NCI-H1694 treated with DMSO at 0.1 percent for 48 hours (cell line): Measurements from ENCODE around the gene DPEP3.
"Not testable (repeated sequence)": the region's sequence is repeated elsewhere in the genome, so short reads cannot be mapped to it uniquely, and the experiment has no call there.

Source experiments
- DNase-seq: peaks from one replicate; lab custom pipeline; 2025; lab: John Stamatoyannopoulos, UW

Gene DPEP3

DNA sequence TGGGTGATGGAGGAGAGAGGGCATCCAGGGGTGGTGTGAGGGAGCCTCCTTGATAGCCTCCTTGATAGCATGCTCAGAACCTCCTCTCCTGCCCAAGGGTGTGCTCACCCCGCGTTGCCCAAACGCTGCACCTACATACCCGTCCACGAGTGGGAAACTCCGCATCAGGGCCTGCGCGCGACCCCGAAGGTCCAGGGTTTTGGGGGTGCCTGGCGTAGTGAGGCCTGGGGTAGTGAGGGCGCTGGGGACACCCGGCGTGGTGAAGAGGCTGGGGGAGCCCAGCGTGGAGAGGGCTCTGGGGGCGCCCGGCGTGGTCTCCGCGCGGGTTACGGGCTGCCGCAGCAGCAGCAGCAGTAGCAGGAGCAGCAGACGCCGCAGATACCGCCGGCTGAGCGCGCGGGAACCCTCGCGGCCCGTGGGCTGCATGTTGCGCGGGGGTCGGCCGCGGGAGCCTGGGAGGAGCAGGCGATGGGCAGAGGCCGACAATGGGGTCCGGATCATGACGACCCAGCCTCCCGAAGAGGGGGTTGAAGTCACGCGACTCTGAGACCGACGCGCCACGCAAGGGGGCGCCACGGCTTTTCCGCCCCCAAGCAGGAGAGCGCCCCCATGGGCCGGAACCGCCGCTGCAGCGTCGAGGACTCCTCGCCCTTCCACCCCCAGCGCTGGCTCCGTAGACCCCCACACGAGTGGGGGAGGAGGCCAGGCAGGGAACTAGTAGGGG is at the start of gene DPEP3:
TSS of gene DPEP3 (minus strand) at position 545 of the 724 bp plus-strand sequence. CDS start at position 426, 119 bp downstream.
- no peak for DNase-seq

GRCh38 chr16:68028996-68029395 is 48.7 kb upstream of the DPEP3 start:
- no peak for DNase-seq

DNA sequence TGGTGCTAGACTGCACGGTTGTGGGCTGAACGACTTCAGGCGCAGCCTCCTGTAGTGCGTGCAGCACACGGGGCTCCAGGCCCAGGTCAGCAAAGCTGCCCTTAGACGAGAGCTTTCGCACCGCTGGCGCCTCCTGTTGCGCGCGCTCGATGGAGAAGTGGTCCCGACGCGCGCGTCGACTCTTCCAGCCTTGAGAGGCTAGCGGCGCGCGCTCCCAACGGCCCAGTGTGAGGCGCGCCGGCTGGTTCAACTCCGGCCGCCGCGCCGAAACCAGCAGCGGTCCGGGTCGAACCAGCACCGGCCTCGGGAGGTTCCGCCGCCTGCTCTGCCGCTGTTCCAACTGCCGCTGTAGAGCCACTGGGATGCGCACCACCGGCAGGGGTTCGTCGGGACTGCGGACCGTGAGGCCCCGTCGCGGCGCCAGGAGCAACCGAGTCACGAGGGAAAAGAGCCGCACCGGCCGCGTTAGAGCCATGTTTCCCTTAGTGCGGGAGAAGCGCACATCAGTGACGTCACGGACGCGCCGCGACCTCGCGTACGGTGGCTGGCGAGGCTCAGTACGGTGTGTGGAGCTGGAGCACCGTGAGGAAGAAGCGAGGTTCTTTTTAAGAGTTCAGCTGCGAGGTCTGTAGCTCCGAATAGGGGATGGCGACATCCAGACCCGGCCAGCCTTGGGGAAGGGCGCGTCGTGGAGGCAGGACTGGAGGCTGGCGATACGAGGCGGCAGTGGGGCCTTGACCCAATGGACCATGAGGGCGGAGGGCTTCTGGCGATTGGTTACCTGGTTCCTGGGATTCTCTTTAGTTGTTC is 42.6 kb upstream of the DPEP3 start, which contains the start of the genes DDX28 and DUS2:
TSS of gene DDX28 (minus strand) at position 505 of the 810 bp plus-strand sequence. CDS start at position 475, 30 bp downstream.
TSS of gene DUS2 (plus strand) at position 557 of the 810 bp plus-strand sequence. CDS start 14,740 bp downstream, outside the sequence.
- peak; percentile 66 for DNase-seq

GRCh38 chr16:68022278-68022727 is 42.0 kb upstream of the DPEP3 start:
- DNase-seq = no peak

DNA sequence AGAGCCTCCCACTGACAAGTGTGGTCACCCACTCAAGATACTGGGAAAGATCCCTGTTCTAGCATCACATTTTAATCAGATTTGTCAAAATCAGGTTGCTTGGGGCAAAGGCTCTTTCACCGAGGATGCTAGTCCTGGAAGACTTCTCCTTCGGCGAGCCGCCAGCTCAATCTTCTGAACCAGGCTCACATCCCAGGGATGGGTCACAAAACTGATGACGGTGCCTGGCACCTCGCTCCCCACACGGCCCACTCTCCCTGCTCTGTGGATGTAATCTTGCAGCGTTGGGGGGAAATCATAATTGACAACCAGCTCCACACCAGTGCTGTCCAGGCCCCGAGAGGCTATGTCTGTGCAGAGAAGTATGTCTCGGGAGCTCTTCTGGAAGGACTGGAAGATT is 41.2 kb upstream of the DPEP3 start:
- no peak for DNase-seq

GRCh38 chr16:68019167-68019680 is 38.9 kb upstream of the DPEP3 start:
- no peak for DNase-seq

- DNase-seq = no peak
Measured at GRCh38 chr16:68015681-68016080, 35.4 kb upstream of the DPEP3 start, which contains the start of gene DPEP2NB. TSS of gene DPEP2NB (minus strand) at chr16:68015911. CDS start at chr16:68015770, 141 bp downstream.

- no peak for DNase-seq
Measured at GRCh38 chr16:68013440-68013839, 33.1 kb upstream of the DPEP3 start.

GRCh38 chr16:68009872-68010271 is 29.6 kb upstream of the DPEP3 start:
- DNase-seq = not testable (repeated sequence)

- no peak for DNase-seq
Measured at GRCh38 chr16:68009157-68009735, 28.9 kb upstream of the DPEP3 start.

DNA sequence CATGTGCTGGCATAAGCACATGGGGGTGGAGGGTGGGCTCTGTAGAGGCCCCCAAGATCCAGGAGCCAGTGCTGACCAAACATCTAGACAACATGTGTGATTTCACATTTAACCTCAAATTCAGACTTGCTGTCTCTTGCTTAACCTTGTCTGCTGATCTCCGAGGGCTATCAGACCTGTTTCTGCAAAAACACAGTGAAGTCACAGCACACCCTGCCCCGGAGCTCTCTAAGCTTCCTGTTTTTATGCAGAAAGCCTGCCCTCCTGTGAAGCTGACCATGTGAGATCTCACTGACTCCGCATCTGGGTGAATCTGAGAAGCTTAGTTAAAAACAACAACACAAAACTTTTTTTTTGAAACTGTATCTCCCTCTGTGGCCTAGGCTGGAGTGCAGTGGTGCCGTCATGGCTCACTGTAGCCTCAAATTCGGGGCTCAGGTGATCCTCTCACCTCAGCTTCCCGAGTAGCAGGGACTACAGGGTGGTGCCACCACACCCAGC is 25.5 kb upstream of the DPEP3 start:
- no peak for DNase-seq

- no peak for DNase-seq
Measured at GRCh38 chr16:68005211-68005610, 24.9 kb upstream of the DPEP3 start.

- no peak for DNase-seq
Measured at GRCh38 chr16:68003031-68003430, 22.7 kb upstream of the DPEP3 start.

GRCh38 chr16:68000450-68000849 is 20.2 kb upstream of the DPEP3 start:
- no peak for DNase-seq

- DNase-seq = no peak
Measured at GRCh38 chr16:67999985-68000384, 19.7 kb upstream of the DPEP3 start.

- DNase-seq = not testable (repeated sequence)
Measured at GRCh38 chr16:67998779-67999688, 18.7 kb upstream of the DPEP3 start, which contains the start of gene DPEP2. TSS of gene DPEP2 (minus strand) at chr16:67999484. CDS start at chr16:67993212, 6,272 bp downstream.

DNA sequence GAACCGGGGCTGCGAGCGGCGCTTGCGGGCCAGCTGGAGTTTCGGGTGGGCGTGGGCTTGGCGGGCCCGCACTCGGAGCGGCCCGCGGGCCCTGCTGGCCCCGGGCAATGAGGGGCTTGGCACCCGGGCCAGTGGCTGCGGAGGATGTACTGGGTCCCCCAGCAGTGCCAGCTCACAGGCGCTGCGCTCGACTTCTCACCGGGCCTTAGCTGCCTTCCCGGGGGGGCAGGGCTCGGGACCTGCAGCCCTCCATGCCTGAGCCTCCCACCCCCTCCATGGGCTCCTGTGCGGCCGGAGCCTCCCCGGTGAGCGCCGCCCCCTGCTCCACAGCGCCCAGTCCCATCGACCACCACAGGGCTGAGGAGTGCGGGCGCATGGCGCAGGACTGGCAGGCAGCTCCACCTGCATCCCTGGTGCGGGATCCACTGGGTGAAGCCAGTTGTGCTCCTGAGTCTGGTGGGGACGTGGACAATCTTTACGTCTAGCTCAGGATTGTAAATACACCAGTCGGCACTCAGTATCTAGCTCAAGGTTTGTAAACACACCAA is 18.0 kb upstream of the DPEP3 start:
- DNase-seq = not testable (repeated sequence)

DNA sequence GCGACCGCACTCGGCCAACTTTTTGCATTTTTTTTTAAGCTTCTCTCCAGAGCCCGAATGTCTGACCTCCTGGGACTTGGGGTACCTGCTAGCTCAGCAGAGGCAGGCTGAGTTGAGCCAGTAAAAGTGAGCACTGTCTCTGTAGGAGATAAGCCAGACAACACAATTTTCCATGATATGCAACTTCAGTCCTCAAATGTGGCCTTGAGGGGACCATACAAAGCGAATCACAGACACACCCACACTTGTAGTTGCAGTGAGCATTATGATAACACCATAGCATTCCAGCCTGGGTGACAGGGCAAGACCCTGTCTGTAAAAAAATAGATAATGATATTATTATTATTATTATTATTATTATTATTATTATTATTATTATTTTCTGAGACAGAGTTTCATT is 16.4 kb upstream of the DPEP3 start:
- DNase-seq = no peak

GRCh38 chr16:67995423-67995822 is 15.1 kb upstream of the DPEP3 start:
- DNase-seq = no peak

- DNase-seq = not testable (repeated sequence)
Measured at GRCh38 chr16:67994040-67994408, 13.7 kb upstream of the DPEP3 start.
